ENCODE results near the gene EVI5.

EVI5 gene

DNA sequence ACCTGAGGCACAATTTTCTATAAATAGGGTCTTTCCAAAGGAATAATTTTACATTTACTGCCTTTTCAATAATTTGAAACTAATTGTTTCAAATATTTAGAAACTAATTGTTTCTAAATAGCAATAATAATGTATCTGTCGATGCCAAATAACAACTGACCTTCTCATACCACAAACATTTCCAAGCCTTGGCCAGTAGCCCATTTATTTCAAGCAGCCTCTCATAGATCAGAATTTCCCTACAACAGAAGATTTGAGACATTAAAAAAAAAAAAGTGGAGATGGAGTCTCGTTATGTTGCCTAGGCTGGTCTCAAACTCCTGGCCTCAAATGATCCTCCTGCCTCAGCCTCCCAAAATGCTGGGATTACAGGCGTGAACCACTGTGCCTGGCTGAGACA lies 296.1 kb downstream of the EVI5 start:
- no peaks in the 10 kb centered on the region for H3K9me3 ChIP-seq (ENCODE audit: low read depth, low read length)
- no peaks in the 10 kb centered on the region for H3K36me3 ChIP-seq (ENCODE audit: insufficient read depth, low read length)
- H3K9ac ChIP-seq (ENCODE audit: insufficient read length), result no peak overlapping the region
- no peak for DNase-seq (ENCODE audit: low read depth, low spot score)
- no peak overlapping the region for H3K4me3 ChIP-seq
- H3K27ac ChIP-seq, result no peak overlapping the region
- TF ChIP-seq EZH2 (IDR thresholded peaks at IDR 0.05) (no peak), POLR2AphosphoS5 (IDR thresholded peaks at IDR 0.05; ENCODE audit: borderline replicate concordance, low read depth, low read length) (no peak), FOXP2 (optimal IDR thresholded peaks at IDR 0.05; ENCODE audit: control extremely low read depth, extremely low read length, insufficient read depth) (no peak)

DNA sequence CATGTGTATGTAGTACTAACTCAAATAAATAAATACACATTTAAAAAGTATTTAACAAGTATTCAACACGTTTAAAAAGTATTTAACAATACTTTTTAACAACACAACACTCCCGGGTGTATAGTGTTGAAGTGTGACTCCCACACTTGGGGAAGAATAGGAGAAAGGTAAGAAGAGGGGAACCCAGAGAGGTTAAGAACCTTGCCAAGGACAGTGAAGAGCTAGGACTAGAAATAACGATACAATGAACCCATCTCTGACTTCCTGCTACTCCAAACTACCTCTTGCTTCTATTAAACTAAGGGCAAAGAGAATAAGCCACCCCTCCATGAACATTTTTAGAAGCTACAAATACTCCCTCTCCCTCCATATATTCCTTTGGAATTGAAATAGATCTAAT lies 296.5 kb downstream of the EVI5 start:
- no peak for TF ChIP-seq EZH2 (IDR thresholded peaks at IDR 0.05)
- TF ChIP-seq POLR2AphosphoS5 (IDR thresholded peaks at IDR 0.05; ENCODE audit: borderline replicate concordance, low read depth, low read length), result no peak
- no peak for TF ChIP-seq FOXP2 (optimal IDR thresholded peaks at IDR 0.05; ENCODE audit: control extremely low read depth, extremely low read length, insufficient read depth)

DNA sequence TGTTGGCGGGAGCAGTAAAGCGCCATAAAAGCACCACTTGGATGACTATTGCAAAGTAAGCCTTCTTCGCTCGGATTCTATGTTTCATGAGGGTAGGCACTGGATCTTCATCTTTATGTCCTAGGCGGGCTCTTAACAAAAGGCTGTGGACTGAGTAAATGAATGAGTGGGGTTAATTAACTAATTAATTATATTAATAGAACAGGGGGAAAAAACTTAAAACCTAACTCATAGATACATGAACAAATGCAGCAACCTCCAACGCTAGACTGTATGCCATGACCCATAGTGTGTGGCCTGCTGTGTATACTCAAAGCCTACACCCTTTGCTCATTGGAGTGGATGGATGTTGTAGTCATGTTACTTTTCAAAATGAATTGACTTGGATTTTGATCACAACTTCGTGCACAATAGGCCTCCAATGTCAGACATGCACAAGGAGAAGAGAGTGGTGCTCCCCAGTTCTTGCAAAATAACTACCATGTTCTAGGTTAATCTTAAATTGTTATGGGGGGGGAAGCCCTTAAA lies 297.8 kb downstream of the EVI5 start:
- H3K27ac ChIP-seq, result no peak overlapping the region
- TF ChIP-seq FOXP2 (optimal IDR thresholded peaks at IDR 0.05; ENCODE audit: control extremely low read depth, extremely low read length, insufficient read depth) (no peak), POLR2AphosphoS5 (IDR thresholded peaks at IDR 0.05; ENCODE audit: borderline replicate concordance, low read depth, low read length) (no peak), EZH2 (IDR thresholded peaks at IDR 0.05) (no peak)
- no peak overlapping the region for H3K4me3 ChIP-seq
- no peak overlapping the region for H3K9ac ChIP-seq (ENCODE audit: insufficient read length)
- H3K36me3 ChIP-seq (ENCODE audit: insufficient read depth, low read length), result no peaks in the 10 kb centered on the region
- H3K9me3 ChIP-seq (ENCODE audit: low read depth, low read length), result no peaks in the 10 kb centered on the region
- DNase-seq (ENCODE audit: low read depth, low spot score), result no peak

More for the DNA sequence above, 296.5 kb downstream of the EVI5 start:
- Histone ChIP-seq H3K36me3 (ENCODE audit: insufficient read depth, low read length) (no peaks in the 10 kb centered on the region), H3K27ac (no peak overlapping the region), H3K9ac (ENCODE audit: insufficient read length) (no peak overlapping the region), H3K9me3 (ENCODE audit: low read depth, low read length) (no peaks in the 10 kb centered on the region), H3K4me3 (no peak overlapping the region)
- DNase-seq (ENCODE audit: low read depth, low spot score), result no peak

DNA sequence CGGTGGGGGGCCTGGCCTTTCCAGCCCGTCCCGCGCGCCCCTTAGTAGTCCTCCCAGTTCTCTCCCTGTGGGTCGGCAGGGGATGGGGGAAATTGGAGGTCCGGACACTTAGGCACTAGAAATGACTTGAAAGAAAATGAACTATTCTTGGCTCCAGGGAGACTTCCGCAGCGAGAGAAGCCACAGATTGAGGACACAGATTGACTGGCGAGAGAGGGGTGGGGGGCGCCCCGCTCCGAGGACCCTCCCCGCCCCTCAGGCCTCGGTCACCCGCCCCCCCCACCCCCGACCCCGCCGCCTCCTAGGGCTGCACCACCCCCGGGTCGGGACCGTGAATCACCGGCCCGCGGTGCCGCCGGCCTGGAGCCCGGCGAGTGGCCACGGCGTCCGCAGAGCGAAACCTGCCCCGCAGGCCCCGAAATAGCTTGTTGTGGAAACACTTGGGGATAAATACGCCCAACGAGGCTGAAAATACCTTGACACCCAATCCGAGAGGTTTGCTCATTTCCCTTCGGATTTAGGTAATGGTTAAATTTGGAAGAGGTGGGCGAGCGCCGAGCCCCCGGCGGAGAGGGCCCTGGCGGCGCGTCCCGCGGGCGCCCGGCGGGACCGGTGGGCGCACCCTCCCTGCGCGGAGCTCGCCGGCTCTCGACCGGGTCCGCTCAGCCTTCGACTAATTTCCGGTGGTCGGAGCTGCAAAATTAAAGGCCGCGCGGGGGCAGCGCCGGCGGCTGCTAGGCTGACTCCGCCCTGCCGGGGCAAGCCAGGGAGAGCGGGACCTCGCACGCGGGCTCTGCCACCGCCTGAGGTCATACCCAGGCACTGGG lies 298.4 kb downstream of the EVI5 start, which contains the start of gene GFI1:
Gene GFI1 (minus strand): TSS at position 675 of the 827 bp plus-strand sequence. CDS start 3,438 bp downstream, outside the sequence.
- Histone ChIP-seq H3K27ac (no peak within 1 kb of the TSS), H3K4me3 (peak within 1 kb of the TSS; percentile 84), H3K9ac (ENCODE audit: insufficient read length) (peak within 1 kb of the TSS; percentile 43), H3K9me3 (ENCODE audit: low read depth, low read length) (no peaks in the 10 kb centered on the region), H3K36me3 (ENCODE audit: insufficient read depth, low read length) (no peaks in the 10 kb centered on the region)
- no peak for DNase-seq (ENCODE audit: low read depth, low spot score)
- no peak for TF ChIP-seq FOXP2 (optimal IDR thresholded peaks at IDR 0.05; ENCODE audit: control extremely low read depth, extremely low read length, insufficient read depth)
- no peak for TF ChIP-seq POLR2AphosphoS5 (IDR thresholded peaks at IDR 0.05; ENCODE audit: borderline replicate concordance, low read depth, low read length)
- no peak for TF ChIP-seq EZH2 (IDR thresholded peaks at IDR 0.05)

DNA sequence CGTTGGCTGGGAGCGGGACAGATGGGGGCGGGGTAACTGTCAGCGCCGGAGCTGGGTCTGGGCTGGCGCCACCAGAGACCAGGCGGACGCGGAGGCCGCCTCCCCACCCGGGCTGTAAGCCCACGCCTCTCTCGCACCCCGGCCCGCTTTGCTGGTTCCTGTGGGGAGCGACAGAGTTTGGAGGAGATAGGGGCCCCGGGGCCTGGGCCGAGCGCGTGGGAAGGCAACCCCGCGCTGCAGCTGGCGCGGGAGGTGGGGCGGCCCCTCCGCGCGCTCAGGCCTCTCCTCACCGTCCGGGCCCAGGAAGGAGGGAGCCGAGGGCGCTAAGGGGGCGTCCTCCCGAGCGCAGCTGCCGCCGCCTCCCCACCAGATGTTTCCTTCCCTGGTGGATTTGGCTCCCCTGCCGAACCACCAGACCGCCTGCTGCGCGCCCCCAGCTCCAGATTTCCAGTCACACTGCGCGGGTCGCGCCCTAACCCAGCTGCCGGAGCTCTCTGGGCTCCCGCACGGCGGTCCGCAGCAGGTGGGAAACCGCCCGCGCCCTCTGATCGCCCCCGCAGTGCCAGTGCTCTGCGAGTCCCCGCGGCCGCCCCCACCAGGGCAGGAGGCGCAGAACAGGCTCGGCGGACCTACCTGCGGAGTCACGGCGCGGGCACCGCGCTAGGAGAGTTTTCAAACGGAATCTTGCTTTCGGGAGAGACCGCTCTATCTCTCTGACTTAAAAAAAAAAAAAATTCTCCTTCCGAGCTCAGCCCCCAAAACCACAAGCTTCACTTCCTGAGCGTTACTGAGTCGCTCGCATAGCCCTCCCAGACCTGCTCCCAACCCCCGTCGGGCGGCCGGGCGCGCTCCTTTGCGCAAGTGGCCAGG lies 299.3 kb downstream of the EVI5 start:
- Histone ChIP-seq H3K9me3 (ENCODE audit: low read depth, low read length) (no peaks in the 10 kb centered on the region), H3K4me3 (peak overlapping the region; percentile 84), H3K36me3 (ENCODE audit: insufficient read depth, low read length) (no peaks in the 10 kb centered on the region), H3K27ac (no peak overlapping the region), H3K9ac (ENCODE audit: insufficient read length) (peak overlapping the region; percentile 43)
- no peak for DNase-seq (ENCODE audit: low read depth, low spot score)
- TF ChIP-seq FOXP2 (optimal IDR thresholded peaks at IDR 0.05; ENCODE audit: control extremely low read depth, extremely low read length, insufficient read depth) (no peak), POLR2AphosphoS5 (IDR thresholded peaks at IDR 0.05; ENCODE audit: borderline replicate concordance, low read depth, low read length) (no peak), EZH2 (IDR thresholded peaks at IDR 0.05) (no peak)

DNA sequence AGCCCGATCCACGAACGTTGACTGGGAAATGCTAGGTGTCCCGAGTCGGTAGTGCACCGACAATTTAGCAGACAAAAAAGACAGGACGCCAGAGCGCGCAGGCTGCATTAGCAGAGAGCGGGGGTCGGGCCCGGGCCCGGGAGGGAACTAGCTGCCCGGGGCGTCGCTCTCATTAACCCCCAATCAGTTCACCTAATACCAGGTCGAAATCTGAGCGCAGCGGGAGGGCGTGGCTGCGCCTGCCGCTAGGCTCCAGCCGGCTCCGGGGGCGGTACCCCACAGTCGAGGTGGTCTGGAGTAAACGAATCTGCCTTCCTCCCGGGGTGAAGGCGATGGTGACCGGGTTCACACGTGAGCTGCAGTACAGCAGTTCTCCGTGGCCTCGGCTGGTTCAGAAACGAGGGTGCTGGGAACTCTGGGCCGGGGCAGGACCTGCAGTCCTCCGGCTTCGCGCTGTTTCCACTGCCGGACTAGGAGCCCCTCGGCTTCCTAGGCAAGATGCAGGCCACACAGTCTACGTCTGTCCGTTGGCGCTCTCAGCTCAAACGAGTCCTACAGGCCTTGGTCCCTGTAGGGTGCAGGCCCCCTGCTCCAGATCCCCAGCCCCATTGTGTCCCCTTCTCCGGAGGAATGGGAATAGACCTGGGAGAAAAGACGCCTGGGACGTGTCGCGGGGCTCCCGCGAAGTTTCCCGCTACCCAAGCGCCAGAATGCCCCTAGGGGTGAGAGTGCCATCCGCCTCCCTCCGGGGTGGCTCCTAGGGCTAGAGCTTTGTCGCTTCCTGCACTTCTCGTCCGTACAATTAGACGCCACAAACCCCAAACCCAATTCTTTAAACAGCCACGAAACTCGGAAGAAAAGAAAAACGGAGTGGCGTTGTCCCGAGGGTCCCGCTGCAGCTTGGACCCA lies 300.2 kb downstream of the EVI5 start:
- Histone ChIP-seq H3K9ac (ENCODE audit: insufficient read length) (peak overlapping the region; percentile 43), H3K9me3 (ENCODE audit: low read depth, low read length) (no peaks in the 10 kb centered on the region), H3K4me3 (peak overlapping the region; percentile 84), H3K36me3 (ENCODE audit: insufficient read depth, low read length) (no peaks in the 10 kb centered on the region), H3K27ac (no peak overlapping the region)
- TF ChIP-seq FOXP2 (optimal IDR thresholded peaks at IDR 0.05; ENCODE audit: control extremely low read depth, extremely low read length, insufficient read depth) (no peak), EZH2 (IDR thresholded peaks at IDR 0.05) (no peak), POLR2AphosphoS5 (IDR thresholded peaks at IDR 0.05; ENCODE audit: borderline replicate concordance, low read depth, low read length) (no peak)
- DNase-seq (ENCODE audit: low read depth, low spot score), result no peak

DNA sequence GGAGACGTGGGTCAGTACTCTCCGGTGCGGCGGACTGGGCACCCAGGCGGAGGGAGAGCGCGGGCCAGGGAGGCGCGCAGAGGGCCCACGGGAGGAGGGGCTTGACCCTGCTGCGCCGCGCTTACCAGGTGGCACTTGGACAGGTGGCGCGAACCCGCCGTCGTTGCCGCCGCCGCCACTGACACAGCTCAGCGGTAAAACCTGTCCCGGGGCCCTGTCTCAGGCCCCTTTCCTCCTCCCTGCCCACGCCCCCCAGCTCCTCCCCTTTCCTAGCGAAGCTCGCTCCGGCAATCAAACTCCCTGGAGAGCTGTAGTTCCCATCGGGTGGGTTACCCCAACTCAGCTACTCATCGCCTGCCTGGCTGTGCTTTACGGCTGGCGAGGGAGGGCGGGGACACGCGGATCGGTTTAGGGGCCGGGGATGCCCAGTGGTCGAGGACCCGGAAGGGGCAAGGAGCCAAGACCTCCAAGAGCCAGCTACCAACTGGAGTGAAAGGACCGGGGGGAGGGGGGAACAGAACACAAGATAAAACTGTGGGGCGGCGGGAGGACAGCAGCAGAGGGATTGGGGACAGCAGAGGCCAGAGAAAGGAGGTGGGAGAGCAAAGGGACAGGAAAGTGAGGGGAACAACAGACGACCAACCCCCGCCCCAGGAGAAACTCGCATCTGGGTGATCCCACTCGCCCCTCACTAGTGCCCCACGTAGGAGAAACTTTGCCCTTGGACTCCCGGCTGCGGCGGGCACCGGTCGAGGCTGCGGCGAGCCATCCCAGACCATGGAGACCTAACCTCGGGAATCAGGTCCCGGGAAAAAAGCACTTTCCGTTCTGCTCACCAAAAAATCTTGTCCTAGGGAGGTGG lies 301.1 kb downstream of the EVI5 start:
- H3K9ac ChIP-seq (ENCODE audit: insufficient read length), result peak overlapping the region; percentile 43
- H3K9me3 ChIP-seq (ENCODE audit: low read depth, low read length), result no peaks in the 10 kb centered on the region
- no peak overlapping the region for H3K27ac ChIP-seq
- H3K4me3 ChIP-seq, result peak overlapping the region; percentile 84
- TF ChIP-seq FOXP2 (optimal IDR thresholded peaks at IDR 0.05; ENCODE audit: control extremely low read depth, extremely low read length, insufficient read depth) (no peak), EZH2 (IDR thresholded peaks at IDR 0.05) (no peak), POLR2AphosphoS5 (IDR thresholded peaks at IDR 0.05; ENCODE audit: borderline replicate concordance, low read depth, low read length) (no peak)
- H3K36me3 ChIP-seq (ENCODE audit: insufficient read depth, low read length), result no peaks in the 10 kb centered on the region
- DNase-seq (ENCODE audit: low read depth, low spot score), result no peak
